ENCODE data around the gene SFRP2.

The SFRP2 gene, protein sequence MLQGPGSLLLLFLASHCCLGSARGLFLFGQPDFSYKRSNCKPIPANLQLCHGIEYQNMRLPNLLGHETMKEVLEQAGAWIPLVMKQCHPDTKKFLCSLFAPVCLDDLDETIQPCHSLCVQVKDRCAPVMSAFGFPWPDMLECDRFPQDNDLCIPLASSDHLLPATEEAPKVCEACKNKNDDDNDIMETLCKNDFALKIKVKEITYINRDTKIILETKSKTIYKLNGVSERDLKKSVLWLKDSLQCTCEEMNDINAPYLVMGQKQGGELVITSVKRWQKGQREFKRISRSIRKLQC

DNA sequence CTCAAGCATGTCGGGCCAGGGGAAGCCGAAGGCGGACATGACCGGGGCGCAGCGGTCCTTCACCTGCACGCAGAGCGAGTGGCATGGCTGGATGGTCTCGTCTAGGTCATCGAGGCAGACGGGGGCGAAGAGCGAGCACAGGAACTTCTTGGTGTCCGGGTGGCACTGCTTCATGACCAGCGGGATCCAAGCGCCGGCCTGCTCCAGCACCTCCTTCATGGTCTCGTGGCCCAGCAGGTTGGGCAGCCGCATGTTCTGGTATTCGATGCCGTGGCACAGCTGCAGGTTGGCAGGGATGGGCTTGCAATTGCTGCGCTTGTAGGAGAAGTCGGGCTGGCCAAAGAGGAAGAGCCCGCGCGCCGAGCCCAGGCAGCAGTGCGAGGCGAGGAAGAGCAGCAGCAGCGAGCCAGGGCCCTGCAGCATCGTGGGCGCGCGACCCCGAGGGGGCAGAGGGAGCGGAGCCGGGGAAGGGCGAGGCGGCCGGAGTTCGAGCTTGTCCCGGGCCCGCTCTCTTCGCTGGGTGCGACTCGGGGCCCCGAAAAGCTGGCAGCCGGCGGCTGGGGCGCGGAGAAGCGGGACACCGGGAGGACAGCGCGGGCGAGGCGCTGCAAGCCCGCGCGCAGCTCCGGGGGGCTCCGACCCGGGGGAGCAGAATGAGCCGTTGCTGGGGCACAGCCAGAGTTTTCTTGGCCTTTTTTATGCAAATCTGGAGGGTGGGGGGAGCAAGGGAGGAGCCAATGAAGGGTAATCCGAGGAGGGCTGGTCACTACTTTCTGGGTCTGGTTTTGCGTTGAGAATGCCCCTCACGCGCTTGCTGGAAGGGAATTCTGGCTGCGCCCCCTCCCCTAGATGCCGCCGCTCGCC is at the start of gene SFRP2:
Gene SFRP2 (minus strand): TSS at position 671 of the 864 bp plus-strand sequence. CDS start 248 bp downstream, at position 423.
- DNase-seq = peak; percentile 28

DNA sequence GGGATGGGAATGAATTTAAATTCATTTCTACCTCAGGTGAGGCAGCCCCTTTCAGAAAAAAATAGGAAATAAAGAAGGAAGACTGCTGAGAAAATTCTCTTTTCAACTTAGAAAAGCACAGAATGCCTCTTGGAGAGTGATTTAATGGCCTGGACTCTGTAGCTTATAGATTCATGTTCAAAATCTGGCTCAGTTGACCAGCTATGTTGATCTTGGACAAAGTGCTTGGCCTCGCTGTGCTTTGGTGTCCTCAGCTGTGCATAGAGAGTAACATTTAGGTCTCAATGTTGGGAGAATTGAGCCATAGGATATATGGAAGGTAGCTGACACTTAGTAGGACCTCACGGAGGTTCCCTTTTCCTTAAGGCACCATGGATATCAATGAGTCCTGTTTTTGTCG is 49.7 kb upstream of the SFRP2 start:
- no peak for DNase-seq

DNA sequence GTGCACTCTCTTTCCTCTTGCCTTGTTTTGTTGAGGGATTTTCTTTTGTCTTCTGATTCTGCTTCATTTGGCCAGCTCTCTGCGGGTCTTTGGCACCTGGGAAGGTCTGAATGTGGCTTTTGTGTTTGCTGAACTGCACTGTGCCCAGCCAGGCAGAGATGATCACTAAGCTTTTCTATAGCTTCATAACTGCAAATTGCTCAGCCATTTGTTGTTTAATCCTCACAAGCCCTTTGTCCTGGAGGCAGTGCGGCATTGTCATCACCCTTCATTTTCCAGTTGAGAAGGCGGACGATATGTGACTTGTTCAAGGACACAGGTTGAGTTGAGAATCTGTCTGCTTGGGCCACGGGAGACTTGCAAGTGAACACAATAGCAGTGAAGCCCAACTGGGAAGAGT is 46.0 kb upstream of the SFRP2 start:
- DNase-seq = no peak

DNA sequence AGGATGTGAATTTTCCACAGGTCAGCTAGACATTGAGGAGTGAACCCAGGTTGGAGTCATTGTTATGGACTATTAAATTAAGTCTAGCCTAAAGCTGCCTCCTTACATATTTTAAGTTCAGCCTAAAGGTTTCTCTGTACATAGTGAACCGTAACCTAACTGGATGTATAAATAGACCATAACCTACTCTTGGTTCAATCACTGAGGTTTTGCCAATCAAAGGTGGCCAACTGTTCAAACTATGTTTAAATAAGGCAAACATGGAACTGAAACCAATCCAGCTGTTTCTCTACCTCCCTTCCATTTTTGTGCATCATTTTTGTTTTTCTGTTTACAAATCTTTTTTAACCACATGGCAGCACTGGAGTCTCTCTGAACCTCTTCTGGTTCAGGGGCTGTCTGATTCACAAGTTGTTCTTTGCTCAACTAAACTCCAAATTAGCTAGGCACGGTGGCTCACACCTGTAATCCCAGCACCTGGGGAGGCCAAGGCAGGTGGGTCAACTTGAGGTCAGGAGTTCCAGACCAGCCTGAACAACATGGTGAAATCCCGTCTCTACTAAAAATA is 43.9 kb upstream of the SFRP2 start:
- DNase-seq = no peak

- DNase-seq = no peak
These were observed 43.2 kb upstream of the SFRP2 start for GRCh38 chr4:153832054-153832453.

DNA sequence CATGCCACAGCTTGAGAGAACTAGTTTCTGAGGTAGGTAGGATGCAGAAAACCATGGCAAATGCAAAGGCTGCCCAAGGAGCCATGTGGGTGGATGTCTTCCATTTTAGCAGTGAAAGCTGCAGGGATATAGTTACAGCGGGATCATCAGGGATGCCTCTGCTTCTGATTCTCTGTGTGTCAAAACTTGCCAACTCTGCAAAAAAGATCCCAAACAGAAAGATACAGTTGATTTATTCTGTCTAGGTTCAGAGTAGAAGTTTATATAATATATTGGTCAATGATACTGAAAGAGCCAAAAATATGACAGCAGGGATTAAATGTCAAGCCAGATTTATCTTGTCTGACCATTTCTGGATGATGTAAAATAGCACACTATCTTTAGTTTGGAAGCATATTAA is 42.4 kb upstream of the SFRP2 start:
- no peak for DNase-seq

GRCh38 chr4:153825691-153826090 is 36.8 kb upstream of the SFRP2 start:
- DNase-seq = no peak

GRCh38 chr4:153825126-153825525 is 36.2 kb upstream of the SFRP2 start:
- DNase-seq = no peak

- no peak for DNase-seq
These were observed 35.6 kb upstream of the SFRP2 start for GRCh38 chr4:153824501-153824900.

DNA sequence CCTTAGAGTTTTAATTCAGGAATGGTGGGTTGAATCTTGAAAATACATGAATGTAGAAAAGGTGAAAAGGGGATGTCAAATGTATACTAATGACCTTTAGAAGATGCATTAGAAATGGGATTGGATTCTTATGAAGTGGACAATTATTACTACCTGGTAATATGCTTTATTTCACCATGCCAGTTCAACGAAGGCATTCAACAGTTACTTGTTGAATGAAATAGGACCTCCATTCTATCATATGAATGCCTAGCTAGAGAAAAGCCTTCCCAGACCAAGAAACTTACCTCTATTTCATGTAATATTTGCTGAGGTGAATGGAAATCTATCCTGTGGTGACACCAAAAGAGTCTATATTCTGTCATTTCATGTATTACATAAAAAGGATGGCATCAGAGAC is 34.6 kb upstream of the SFRP2 start:
- DNase-seq = no peak

DNA sequence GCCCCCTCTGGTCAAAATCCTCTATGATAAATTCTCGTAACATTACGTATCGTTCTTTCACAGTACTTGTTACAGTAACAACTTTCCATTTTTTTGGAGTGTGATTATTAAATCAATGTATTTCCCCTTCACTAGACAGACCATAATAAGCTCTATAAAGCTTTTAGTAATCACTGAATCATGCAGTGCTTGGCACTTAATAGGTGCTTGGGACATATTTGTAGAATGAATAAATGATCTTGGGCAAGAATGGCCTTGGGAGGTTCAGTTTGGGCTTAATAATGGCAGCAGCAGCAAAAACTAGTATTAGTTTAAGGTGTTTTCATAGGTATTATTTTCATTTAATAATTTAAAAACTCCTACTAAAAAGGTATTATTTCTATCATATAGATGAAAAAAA is 33.4 kb upstream of the SFRP2 start:
- DNase-seq = no peak

DNA sequence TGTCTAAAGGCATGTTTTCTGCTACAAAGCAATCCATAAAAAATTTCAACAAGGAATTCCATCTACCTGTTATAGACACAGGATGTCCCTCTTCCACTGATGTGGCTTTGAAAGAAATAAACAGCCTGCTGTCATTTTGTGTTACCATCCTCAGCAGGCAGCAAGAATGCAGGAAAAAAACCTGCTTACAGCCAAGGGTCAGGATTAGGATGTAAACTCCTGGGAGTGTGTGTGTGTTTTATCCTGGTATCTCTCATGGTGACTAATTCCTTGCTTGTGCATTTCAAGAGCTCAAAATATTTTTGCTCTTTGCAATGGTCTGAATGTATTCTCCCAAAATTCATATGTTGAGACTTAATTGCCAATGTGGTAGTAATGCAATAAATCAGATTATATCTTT is 28.6 kb upstream of the SFRP2 start:
- no peak for DNase-seq

DNA sequence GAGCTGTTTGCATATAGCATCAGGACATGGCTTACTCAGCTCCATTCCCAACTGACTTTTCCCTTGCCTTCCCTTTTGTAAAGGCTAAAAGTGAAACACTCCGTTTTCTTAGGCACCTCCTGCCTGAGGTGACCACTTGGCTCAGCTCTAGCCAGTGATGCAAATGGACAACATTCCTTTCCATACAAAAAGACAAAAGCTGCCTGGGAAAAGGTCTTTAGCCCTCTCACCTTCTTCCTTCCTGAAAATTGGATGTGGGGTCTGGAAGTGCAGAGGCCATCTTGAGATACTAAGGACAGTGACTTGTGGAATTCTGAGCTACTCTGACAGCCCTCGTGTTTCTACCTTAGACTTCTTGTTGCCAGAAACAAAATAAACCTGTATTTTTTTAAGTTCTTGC is 27.7 kb upstream of the SFRP2 start:
- DNase-seq = no peak

DNA sequence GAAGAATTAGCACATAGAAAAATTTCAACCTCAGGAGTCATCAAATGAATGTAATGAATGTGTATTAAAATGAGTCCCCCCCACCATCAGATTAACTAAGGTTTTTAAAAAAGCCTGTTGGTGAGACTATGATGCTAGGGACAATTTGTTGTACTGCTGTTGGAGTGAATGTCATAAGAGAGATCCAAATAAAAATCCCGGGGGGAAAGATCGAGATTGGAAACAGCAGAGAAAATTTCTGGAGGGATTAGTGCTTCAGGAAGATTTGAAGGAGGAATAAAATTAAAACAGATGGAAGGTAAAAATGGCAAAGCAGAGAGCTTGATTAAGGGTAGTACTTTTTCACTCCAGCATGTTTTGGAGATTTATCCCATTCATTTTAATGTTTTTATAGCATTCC is 25.9 kb upstream of the SFRP2 start:
- DNase-seq = no peak

GRCh38 chr4:153809916-153810810 is 21.3 kb upstream of the SFRP2 start:
- no peak for DNase-seq

DNA sequence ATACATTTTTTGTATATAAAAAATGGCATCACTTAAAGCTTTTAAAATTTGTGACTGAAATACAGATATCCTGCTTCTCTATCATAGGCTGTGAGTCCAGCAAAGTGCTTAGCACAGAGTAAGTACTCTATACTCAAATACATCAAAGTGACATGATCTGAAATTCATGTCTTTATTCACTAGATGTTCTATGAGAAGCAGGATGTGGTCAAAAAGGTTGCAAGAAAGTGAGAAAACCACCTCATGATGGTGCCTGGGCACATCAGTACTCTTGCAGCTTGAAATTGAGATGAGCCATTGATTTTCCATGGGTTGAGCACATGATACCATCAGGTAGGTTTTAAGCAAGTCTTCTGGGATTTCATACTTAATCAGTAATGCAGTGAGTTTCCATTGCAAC is 20.4 kb upstream of the SFRP2 start:
- DNase-seq = peak; percentile 27

DNA sequence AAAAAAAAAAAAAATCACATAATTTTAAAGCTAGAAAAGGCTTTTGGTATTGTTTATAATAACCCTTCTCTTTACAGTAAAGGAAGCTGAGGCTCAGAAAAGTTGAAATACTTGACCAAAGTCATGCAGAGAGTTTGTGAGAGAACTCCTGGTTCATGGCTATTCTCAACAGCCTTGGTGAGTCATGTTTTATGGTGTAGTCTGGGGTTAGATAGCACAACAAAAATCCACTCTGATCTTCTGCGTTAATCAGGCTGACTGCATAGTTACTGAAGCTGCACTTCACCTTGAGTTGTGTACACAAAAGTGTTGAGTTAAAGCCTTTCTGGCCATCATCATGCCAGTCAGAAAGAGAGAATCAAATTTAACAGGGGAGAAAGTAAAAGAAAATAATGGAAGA is 19.3 kb upstream of the SFRP2 start:
- no peak for DNase-seq

DNA sequence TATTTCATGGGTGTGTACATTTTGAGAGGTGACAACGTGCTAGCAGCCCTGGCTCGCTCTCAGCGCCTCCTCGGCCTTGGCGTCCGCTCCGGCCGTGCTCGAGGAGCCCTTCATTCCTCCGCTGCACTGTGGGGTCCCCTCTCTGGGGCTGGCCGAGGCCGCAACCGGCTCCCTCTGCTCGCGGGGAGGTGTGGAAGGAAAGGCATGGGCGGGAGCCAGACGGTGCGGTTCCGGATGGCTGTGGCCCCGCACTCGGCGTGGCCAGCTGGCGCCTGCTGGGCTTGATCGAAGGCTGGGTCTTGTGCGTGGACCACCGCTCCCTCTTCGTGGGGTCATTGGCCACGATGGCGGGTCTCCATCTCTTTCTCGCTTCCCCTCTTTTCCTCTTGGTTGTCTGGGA is 17.2 kb upstream of the SFRP2 start:
- no peak for DNase-seq

GRCh38 chr4:153804722-153805121 is 15.8 kb upstream of the SFRP2 start:
- DNase-seq = no peak

- no peak for DNase-seq
These were observed 10.8 kb upstream of the SFRP2 start for GRCh38 chr4:153799694-153800074.

GRCh38 chr4:153798901-153799693 is 10.2 kb upstream of the SFRP2 start:
- DNase-seq = no peak

GRCh38 chr4:153798420-153798819 is 9.5 kb upstream of the SFRP2 start:
- DNase-seq = no peak
